C1 segment of cervical spinal cord (tissue), 14 donors: Measurements from ENCODE around the gene PPP1R8.

Source experiments
- DNase-seq, 14 donors: peaks; one replicate each; lab custom pipeline; 2025; lab: John Stamatoyannopoulos, UW

The PPP1R8 gene

DNA sequence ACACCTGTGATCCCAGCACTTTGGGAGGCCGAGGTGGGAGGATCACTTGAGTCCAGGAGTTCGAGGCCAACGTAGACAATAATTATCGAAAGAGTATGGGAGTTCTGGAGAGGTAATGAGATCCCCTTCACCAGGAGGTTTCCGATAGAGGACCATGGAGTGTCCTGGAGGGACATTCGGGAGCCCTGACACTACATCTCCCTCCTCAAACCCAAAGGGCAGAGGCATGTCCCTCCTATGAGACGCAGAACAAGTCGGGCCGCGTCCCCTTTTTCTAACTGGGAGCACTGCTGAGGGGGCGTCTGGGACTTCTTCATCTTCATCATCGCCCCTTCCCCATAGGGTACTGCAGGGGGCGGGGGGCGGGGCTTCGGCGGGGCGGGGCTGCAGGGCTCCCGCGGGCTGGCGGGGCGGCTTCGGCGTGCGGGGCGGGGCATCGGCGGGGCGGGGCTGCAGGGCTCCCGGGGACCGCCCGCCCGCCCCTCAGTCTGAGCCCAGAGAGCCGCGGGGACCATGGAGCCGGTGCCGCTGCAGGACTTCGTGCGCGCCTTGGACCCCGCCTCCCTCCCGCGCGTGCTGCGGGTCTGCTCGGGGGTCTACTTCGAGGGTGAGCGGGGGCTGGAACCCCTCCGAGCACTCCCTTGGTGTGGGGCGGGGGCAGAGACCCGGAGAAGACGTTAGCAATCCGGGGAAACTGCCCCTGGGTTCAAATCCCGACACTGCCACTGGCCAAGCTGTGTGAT lies 41.6 kb downstream of the PPP1R8 start, which contains the start of gene THEMIS2:
Gene THEMIS2 (plus strand): TSS at position 486 of the 743 bp plus-strand sequence. CDS start 28 bp downstream, at position 514.
- DNase-seq = peak in 10 of 14 donors; percentile 15 to 76 (median 56)

DNA sequence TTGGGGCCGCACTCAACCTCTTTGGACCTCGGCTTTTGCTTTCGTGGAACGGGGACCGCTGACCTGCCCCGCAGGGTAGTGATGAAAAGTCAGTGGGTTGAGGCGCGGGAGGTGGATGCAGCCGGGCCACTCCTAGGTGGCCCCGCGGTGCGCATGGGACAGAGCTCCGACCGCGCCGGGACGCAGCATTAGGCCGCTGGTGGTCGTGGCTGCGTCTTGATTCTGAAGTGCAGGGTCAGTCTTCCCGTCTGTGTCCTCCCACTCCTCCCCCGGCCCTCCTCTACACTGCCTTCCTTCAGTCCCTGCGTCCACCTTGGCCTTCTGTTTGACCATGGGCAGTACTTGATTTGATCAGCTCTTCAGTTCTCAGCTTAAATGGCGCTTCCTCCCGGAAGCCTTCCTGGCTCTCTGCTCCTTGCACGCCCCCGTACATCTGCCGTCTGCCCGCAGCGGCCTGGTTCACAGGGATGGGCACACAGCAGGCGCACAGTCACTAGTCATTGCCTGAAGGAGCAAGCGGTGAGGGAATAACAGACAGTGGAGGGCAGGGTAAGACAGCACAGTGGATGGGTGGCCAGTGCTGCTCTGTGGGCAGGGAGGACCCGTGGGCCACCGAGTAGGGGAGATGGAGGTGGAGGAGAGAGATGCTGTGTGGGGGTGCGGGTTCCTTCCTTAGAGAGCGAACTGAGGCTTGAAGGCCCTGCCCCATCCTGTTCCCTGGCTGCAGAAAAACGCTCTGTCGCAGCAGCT lies 42.4 kb downstream of the PPP1R8 start:
- DNase-seq = peak in 3 of 14 donors; percentile 36 to 61 (median 38)

DNA sequence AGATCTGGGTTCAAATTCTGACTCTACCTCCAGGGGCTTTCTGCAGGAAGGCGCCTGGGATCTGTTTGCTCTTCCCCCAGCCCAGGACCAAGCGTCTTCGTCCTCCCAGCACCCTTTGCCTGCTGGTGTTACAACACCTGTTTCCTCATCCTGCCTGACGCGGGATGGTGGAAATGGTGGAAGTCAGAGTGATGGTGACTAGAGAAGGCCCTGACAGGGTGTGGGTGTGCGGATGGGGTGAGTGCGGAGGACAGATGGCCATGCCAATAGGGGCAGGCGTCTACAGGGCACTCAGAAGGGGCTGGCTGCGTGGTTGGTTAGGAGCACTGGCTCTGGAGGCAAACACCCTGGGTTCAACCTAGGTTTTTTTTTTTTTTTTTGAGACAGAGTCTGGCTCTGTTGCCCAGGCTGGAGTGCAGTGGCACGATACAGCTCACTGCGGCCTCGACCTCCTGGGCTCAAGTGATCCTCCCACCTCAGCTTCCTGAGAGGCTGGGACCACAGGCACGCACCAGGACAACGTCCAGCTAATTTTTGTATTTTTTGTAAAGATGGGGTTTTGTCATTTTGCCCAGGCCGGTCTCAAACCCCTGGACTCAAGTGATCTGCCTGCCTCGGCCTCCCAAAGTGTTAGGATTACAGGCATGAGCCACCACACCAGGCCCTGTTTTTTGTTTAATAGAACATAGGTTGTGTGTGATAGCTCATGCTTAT lies 43.2 kb downstream of the PPP1R8 start:
- DNase-seq = no peak

DNA sequence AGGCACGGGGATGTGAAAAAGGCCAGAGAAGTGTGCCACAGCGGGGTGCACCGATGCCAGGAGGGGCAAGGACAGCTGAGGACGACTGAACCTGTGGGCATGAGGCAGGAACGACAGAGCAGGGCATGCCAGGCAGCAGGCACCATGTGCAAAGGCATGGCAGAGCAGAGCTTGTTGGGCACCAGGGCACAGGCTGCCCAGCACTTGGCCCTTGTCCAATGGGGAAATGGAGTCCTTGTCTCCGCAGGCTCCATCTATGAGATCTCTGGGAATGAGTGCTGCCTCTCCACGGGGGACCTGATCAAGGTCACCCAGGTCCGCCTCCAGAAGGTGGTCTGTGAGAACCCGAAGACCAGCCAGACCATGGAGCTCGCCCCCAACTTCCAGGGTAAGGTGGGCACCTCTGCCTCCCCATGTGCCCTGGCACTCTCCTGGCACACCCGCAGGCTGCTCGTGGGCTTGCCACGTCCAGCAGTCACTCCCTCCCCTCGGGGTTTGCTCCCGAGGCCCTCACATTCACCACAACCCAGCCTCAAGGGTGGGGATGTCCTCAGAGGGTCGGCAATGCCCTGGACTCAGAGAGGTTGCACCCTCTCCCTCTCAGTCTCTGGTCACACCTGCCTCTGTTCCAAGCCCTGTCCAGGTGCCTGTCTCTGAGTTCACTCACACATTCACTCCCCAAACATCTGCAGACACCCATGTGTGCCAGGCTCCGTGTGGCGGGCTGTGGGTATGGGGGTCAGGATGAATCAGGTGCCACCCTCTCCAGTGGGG lies 45.9 kb downstream of the PPP1R8 start:
- DNase-seq = peak in 1 of 14 donors; percentile 41

DNA sequence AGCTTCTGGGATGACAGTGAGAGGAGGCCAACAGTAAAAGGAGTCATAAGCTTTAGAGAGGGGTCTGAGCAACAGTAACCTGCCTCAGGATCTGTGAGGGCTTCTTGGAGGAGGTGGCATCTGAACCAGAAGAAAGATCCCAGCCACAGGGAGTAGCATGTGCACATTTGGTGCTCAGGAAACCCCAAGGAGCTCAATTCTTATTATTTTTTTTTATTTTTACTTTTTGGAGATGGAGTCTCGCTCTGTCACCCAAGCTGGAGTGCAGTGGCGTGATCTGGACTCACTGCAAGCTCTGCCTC lies 46.5 kb downstream of the PPP1R8 start:
- no peak for DNase-seq

DNA sequence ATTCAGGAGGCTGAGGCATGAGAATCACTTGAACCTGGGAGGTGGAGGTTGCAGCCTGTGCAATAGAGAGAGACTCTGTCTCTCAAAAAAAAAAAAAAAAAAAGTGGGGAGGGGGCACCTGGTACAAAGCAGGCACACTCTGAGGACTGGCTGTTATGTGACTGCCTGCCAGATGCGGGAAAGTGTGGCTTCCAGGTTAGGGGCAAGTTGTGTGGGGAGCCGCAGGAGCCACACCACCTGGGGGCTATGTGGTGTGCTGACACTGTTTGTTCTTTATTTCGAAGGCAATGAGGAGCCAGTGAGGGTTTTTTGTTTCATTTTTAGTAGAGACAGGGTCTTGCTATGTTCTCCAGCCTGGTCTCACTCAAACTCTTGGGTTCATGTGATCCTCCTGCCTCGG lies 47.5 kb downstream of the PPP1R8 start:
- no peak for DNase-seq

DNA sequence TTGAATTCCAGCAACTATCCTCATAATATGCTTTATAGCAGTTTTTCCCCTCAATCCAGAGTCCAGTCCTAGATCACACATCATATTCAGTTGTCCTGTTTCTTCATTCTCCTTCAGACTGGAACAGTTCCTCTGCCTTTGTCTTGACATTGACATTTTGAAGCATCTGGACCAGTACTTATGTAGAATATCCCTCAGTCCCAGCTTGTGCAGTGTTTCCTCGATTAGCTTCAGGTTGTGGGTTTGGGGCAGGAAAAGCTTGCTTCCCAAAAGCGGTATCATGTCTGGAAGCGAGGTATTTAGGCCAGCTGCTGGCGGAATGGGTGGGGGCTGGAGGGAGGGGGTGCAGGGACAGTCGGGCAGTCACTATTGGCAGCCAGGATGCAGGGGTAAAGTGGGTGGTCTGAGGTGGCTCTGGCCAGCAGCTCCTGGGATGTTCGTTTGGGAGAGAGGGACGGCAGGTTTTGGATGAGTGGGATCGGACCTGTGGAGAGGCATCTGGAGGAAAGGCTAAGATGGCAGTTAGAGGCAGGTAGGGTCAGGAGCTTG lies 48.3 kb downstream of the PPP1R8 start:
- DNase-seq = no peak

DNA sequence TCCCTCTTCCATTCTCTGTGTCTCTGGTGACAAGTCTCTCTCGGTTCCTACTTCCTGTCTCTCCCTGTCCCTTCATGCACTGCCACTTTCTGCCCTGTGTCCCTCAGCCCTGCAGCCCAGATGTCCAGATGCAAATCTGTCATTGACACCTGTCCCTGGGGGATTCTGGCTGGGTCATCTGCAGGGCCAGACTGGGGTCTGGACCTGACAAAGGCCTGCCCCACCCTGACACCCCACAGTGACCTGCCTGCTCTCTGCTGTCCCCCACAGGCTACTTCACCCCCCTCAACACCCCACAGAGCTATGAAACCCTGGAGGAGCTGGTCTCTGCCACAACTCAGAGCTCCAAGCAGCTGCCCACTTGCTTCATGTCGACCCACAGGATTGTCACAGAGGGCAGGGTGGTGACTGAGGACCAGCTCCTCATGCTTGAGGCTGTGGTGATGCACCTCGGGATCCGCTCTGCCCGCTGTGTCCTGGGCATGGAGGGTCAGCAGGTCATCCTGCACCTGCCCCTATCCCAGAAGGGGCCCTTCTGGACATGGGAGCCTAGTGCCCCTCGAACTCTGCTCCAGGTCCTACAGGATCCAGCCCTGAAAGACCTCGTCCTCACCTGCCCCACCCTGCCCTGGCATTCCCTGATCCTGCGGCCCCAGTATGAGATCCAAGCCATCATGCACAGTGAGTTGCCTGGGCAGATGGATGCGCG lies 48.9 kb downstream of the PPP1R8 start:
- no peak for DNase-seq

DNA sequence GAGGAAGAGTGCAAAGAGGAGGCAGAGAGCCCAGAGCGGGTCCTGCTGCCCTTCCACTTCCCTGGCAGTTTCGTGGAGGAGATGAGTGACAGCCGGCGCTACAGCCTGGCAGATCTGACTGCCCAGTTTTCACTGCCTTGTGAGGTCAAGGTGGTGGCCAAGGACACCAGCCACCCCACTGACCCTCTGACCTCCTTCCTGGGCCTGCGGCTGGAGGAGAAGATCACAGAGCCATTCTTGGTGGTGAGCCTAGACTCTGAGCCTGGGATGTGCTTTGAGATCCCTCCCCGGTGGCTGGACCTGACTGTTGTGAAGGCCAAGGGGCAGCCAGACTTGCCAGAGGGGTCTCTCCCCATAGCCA lies 51.9 kb downstream of the PPP1R8 start:
- DNase-seq = no peak

DNA sequence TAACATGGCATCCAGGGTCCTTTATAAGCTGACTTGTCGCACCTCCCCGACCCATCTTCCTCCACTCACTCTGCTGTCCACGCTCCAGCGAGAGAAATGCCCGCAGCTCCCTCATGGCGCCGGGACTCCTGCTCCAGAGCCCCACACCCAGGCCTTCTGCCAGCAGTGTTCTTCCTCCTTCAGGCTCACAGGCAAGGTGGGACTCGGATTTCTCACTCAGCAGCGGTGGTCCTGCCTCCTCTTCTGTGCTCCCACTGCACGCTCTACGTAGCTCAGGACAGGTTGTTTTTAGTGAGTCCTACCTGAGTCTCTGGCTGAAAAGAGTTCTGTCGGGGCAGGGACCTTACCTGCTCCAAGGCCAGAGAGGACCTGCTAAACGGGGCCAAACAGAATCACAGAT lies 53.0 kb downstream of the PPP1R8 start:
- no peak for DNase-seq

DNA sequence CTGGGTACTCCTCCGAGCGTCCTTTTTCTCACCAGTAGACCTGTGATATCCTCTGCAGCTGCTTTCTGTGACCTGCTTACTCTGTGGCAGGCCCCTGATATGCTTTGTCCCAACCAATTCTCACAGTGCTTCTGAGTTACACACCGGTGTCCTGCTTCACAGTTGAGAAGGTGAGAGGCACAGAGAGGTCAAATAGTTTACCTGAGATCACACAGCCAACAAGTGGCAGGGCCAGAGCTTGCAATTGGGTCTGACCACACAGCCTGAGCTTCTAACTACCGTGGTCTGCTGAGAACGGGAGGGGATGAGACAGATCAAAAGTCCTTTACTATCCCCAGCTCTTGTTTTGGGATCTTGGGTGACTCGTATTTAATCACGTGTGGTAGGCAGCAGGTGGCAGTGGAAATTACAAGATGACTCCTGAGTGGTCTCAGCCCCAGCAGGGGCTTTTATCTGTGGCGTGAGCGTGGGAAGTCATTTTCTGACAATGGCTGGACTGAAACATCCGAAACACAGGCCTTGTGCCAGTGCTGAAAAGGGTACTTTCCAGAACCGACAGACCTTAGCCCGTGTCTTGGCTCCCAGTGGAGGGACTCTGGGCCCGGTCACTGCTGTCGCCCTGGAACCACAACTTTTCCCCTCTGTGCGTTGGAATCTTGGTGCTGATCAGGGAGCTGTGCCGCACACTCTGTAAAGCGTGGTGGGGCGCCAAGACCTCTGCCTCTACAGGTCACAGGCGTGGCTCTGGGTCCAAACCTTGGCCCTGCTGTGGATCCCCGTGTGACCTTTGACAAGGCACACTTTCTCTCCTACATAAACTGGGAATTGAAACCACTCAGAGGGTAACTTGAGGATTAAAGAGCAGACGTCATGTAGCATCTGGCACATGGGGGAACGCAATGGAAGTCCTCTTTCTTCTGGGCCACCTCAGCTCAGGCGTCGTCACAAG lies 53.7 kb downstream of the PPP1R8 start:
- no peak for DNase-seq

DNA sequence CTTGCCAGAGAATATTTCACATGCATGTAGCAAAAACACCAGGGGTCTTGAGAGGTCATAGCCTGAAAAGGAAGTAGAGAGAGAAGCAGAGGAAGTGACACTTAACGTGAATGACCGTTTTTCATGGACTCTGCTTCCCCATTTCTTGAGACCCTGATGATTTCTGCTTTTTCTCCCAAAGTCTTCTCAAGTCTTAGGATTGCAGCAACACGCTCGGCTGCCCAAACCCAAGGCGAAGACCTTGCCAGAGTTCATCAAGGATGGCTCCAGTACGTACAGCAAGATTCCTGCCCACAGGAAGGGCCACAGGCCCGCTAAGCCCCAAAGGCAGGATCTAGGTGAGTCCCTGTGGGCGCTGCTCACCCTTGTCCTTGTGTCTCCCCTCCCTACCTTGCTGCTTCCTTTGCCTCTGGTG lies 54.5 kb downstream of the PPP1R8 start:
- no peak for DNase-seq

DNA sequence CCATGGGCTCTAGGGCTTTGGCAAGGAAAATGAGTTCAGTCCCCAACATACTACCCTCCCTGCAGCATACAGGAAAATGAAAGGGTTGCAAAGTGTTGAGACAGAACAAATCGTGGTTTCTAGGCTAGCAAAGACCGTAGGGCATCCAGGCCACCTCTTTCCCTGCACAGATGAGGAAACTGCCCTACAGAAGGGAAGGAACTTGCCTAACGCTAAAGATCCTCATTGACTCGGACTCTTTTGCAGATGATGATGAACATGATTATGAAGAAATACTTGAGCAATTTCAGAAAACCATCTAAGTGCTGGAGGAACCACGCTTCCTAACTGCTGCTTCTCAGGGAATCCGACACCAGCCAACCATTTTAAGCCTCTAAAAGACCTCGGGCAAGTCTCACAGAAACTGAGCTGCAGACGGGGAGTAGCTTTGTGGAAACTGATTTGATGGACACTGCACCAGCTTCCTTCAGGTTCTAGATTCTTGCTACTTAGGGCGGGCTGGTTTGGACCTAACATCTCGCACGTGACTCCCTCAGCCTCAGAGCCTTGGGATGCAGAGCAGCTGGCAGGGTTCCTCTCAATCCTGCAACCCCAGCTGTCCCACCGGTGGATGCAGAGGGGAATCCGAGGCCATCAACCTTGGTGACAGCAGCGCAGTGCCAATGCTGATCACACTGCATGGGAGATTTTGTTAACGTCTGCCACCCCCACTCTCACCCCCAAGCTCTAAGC lies 55.2 kb downstream of the PPP1R8 start:
- no peak for DNase-seq

DNA sequence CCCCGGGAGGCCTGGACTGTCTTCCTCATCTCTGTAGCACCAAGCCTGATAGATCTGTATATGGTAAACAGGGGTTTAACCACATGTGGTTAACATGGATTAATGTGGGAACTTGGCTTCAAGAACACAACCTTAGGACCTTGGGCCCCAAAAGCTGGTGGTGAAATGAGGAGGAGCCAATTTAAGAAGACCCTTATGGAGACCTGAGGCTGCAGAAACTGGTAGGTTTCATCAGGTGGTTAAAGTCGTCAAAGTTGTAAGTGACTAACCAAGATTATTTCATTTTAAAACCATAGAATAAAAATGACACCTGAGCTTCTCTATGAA lies 55.7 kb downstream of the PPP1R8 start:
- no peak for DNase-seq

DNA sequence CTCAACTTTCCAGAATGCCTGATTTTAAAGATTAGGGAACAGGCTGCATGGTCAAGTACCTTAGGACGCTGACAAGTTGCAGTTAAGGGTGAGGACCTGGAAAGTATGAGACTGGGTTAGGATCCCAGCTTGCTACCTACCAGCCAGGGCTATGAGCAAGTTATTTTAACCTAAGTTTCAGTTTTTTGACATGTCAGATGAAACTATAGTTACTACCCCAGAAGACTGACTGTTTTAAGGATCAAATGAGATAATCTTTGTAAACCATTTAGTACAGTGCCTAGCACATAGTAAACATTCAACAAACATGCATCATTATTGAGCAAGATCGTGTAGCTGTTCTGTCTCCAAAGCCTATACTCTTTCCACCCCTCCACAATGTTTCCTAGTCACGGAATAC lies 56.2 kb downstream of the PPP1R8 start:
- no peak for DNase-seq

DNA sequence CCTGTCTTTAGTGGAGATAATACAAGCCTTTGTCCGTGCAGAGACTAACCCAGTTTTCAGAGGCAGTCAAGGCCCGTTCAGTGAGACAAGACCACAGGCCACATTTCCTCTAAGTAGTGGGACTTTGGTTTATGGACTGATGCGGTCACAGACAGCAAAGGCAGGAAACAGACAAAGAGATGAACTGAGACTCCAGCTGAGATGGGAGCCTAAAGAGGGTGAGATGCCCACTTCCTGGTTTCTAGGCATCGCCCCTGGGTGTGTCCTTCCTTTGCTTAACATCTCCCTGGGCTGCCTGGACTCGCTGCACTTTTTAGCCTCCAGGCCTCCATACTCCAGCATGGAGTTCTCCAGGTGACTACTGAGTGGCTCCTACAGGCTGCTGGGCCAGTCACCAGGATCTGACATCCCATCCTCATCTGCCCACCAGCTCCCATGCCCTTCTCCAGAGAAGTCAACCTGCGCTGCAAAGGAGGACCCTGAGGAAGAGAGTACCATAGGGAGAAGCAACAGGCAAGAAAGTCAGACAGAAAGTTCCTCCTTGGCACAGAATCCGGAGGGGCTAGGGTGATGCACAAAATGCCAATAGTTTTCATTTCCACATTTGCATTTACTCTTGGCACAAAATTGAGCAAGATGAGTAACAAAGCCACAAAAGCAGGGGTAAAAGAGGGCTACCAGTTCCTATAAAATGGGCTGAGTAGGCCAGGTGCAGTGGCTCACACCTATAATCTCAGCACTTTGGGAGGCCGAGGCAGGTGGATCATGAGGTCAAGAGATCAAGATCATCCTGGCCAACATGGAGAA lies 56.8 kb downstream of the PPP1R8 start:
- DNase-seq = peak in 1 of 14 donors; percentile 14

DNA sequence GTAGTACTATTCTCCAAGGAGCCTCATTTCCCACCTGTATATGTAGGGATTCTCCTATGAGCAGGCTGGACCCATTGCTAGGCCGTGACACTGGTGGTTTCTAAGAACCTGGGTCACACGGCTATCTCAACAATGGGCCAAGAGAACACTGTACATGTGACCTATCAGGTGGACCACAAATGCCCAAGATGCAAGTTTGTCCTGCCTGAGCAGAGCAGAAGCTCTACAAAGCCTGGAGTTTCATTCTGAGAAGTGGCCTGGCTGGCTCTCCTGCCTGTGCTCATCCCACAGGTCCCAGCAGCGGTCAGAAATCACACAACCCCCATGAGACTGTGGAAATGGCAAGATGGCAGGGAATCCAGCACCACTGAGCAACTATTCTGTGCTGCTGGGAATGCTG lies 58.9 kb downstream of the PPP1R8 start:
- DNase-seq = peak in 1 of 14 donors; percentile 11

DNA sequence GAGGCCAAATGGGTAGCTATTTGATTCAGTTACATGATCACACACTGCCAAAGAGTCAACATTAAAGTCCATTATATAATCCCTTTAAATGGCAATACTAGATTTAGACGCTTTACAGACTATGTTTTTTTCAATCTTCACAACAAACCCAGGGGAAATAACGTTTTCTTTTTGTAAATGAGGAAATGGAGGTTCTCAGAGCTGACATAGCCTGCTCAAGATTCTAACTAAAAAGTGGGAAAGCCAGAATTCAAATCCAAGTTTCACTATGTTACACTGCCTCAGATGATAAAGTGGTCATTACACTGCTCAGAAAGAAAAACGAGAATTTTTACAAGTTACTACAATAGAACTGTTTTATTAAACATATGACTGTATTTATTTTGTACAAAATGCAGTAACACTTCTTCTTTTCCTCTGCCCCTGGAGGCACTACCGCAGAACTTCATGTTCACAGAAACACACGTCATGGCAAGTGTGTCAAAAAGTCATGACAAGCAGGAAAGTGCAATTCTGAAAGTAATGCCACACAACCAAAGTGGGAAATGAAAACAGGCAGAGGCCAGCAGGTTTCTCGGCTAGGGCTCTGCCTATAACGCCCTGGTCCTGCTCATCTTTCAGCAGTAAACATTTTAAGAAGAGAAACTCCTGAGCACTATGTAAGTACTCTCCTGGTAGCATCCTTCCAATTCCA lies 60.8 kb downstream of the PPP1R8 start:
- DNase-seq = peak in 4 of 14 donors; percentile 17 to 41 (median 27)
